SJCRH30 (cell line): ENCODE measurements around the gene C1QTNF8. TPM values are rescaled to one million over a fixed set of nuclear protein-coding genes. Genes with fewer than 3 reads are reported as not detected.

ENCODE experiments used
- DNase-seq, 2 experiments: peaks; one replicate each; pipeline ENCODE4 v3.0.0-alpha.2; 2015 to 2020
- H3K27ac ChIP-seq: fragments of 250-450 bp; sonication (Bioruptor Pico); 2 replicates; pipeline ENCODE4 v1.5.1; 2020; ENCODE audit warnings: mild to moderate bottlenecking, moderate library complexity
- H3K27me3 ChIP-seq: fragments of 250-450 bp; sonication (Bioruptor Pico); 2 replicates; pipeline ENCODE4 v1.5.1; 2020; ENCODE audit warnings: mild to moderate bottlenecking, moderate library complexity
- H3K36me3 ChIP-seq: fragments of 250-450 bp; sonication (Bioruptor Pico); 2 replicates; pipeline ENCODE4 v1.5.1; 2020; ENCODE audit warnings: mild to moderate bottlenecking, moderate library complexity
- H3K4me1 ChIP-seq: fragments of 250-450 bp; sonication (Bioruptor Pico); 2 replicates; pipeline ENCODE4 v1.5.1; 2020; ENCODE audit warnings: mild to moderate bottlenecking, moderate library complexity
- H3K4me3 ChIP-seq: fragments of 250-450 bp; sonication (Bioruptor Pico); 2 replicates; pipeline ENCODE4 v1.5.1; 2020; ENCODE audit warnings: mild to moderate bottlenecking, moderate library complexity
- H3K9me3 ChIP-seq: fragments of 250-450 bp; sonication (Bioruptor Pico); replicated peaks from 2 replicates; pipeline ENCODE4 v1.5.1; 2020; ENCODE audit warnings: mild to moderate bottlenecking, moderate library complexity
- total RNA-seq: library from RNA; depleted of rRNA; stranded (reverse); fragments of >200 nt; shearing (Covaris generic); gene quantifications from 2 replicates; pipeline ENCODE4 v1.2.3, GENCODE V29; 2014

C1QTNF8 gene
- total RNA-seq, 1 experiment from 2014 or later: not detected

DNA sequence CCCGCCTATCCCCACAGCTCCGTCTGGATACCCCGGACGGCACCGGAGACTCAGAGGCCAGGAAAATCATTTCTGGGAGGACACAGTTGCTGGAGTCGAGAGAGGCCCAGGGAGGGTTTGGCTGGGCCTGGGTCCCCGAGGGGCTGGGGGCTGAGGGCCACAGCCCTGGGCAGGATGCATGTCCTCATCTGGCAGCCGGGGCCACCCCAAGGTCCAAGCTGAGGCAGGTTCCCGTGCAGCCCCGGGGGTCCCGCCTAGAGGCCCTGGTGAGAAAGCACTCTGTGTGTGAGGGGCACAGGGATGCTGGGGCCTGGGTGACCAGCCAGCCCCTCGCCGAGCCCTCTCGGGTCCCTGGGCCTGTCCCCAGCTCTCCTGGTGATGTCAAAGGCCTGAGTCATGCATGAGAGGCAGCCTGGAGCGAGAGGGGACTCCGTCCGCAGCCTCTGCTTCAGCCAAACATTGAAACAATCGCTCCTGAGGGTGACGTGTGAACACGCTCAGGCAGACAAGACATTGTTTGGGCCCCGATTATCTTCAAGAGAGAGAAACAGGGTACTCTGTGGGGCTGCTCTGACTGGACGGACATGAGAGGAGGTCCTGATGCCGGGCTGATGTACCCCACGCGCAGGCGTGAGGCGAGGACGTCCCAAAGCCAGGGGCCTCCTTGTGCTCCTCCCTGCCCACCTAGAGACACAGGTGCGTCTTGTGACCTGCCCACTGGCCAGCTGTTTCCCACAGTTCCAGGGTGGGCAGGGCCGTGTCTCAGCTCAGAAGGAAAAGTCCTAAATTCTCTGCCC, 25.8 kb upstream of the C1QTNF8 start:
- Histone ChIP-seq H3K4me1 (peaks cover 22% of the 10 kb centered on the region), H3K27ac (no peak overlapping the region), H3K27me3 (peaks cover 49% of the 10 kb centered on the region), H3K4me3 (no peak overlapping the region), H3K36me3 (no peaks in the 10 kb centered on the region), H3K9me3 (no peaks in the 10 kb centered on the region)
- no peak for DNase-seq

DNA sequence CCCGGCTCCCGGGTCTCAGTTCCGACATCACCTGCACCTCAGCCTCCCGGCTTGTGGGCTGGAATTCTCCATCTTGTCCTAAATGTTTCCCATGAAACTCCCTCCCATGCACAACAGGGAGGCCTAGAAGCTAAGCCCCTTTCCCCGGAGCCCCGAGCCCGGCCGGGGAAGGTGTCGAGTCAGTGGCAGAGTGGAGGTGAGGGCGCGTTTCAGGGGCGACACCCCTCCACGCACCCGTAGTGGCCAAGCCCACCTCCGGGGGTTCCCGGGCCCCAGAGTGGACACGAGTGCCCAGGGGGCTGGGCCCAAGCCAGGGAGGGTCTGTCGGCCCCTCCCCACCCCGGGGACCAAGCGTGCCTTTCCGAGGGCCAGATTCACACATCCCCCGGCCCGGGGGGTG, 25.0 kb upstream of the C1QTNF8 start:
- no peak overlapping the region for H3K27ac ChIP-seq
- no peaks in the 10 kb centered on the region for H3K9me3 ChIP-seq
- peaks cover 22% of the 10 kb centered on the region for H3K4me1 ChIP-seq
- peaks cover 51% of the 10 kb centered on the region for H3K27me3 ChIP-seq
- DNase-seq: no peak
- no peak overlapping the region for H3K4me3 ChIP-seq
- H3K36me3 ChIP-seq: no peaks in the 10 kb centered on the region

DNA sequence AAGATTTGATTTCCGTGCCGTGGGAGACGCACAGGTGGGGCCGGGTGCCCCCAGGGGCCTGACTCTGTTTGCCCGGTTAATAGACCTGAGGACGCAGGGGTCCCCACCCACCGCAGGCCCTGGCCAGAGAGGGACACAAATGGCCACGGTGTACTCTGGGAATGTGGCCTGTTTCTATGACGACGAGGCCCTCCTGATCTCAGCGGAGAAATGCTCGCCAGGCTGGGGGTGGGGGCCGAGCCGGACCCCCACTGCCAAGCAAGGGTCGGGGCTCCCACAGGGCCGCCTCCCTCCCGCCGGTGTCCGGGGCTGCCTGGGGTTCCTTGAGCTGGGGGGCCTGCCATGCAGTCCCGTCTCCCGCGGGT, 24.5 kb upstream of the C1QTNF8 start:
- Histone ChIP-seq H3K4me1 (peaks cover 22% of the 10 kb centered on the region), H3K4me3 (no peak overlapping the region), H3K27me3 (peaks cover 46% of the 10 kb centered on the region), H3K36me3 (no peaks in the 10 kb centered on the region), H3K27ac (no peak overlapping the region), H3K9me3 (no peaks in the 10 kb centered on the region)
- DNase-seq: no peak

DNA sequence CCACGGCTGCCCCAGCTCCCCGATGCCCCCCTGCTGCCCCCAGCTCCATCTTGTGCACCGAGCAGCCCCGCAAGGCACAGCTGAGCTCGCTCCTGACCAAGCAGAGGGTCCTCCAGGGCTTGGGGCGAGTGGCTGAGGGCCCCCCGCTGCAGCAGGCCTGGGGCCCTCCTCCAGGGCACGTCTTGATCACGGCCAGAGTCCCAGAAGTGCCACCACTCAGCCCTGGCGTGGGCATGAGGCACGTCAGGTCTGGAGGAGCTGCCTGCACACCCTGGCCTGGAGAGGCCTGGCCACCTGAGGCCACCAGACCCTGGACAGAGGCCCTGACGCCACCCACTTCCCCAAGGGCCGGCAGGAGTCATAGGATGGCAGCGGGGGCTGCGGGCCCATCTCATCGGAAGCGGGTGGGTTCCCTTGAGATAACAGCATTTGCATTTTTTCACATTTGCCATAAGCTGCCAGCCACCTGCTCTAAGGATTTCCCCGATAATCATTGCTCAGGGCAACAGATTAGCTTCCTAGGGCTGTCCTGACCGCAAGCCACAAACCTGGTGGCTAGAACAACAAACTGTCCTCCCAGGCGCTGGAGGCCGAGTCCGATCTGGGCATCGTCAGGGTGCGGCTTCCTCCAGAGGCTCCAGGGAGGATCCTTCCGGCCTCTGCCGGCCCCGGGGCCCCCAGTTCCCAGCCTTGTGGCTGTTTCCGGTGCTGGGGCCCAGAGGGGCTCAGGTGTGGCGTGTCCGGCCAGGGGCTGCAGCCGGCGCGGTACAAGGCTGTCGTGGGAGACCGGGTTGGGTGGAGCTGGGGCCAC, 23.9 kb upstream of the C1QTNF8 start:
- peak; percentile 83 to 91 for DNase-seq
- Histone ChIP-seq H3K4me1 (peaks cover 22% of the 10 kb centered on the region), H3K4me3 (no peak overlapping the region), H3K27ac (no peak overlapping the region), H3K27me3 (peaks cover 41% of the 10 kb centered on the region), H3K36me3 (no peaks in the 10 kb centered on the region), H3K9me3 (no peaks in the 10 kb centered on the region)

GRCh38 chr16:1119129-1119528, 23.1 kb upstream of the C1QTNF8 start:
- Histone ChIP-seq H3K27ac (no peak overlapping the region), H3K4me3 (no peak overlapping the region), H3K9me3 (no peaks in the 10 kb centered on the region), H3K36me3 (no peaks in the 10 kb centered on the region), H3K27me3 (peaks cover 40% of the 10 kb centered on the region), H3K4me1 (peaks cover 22% of the 10 kb centered on the region)
- no peak for DNase-seq

- no peaks in the 10 kb centered on the region for H3K9me3 ChIP-seq
- peaks cover 22% of the 10 kb centered on the region for H3K4me1 ChIP-seq
- H3K27ac ChIP-seq: no peak overlapping the region
- no peaks in the 10 kb centered on the region for H3K36me3 ChIP-seq
- DNase-seq: no peak
- H3K4me3 ChIP-seq: no peak overlapping the region
- H3K27me3 ChIP-seq: peaks cover 33% of the 10 kb centered on the region
These were observed 21.9 kb upstream of the C1QTNF8 start for GRCh38 chr16:1117926-1118325.

- no peaks in the 10 kb centered on the region for H3K36me3 ChIP-seq
- H3K4me3 ChIP-seq: no peak overlapping the region
- peak in 1 of 2 experiments; percentile 14 for DNase-seq
- peaks cover 33% of the 10 kb centered on the region for H3K27me3 ChIP-seq
- no peaks in the 10 kb centered on the region for H3K9me3 ChIP-seq
- H3K4me1 ChIP-seq: peaks cover 22% of the 10 kb centered on the region
- no peak overlapping the region for H3K27ac ChIP-seq
These were observed 21.3 kb upstream of the C1QTNF8 start for GRCh38 chr16:1117176-1117900.

GRCh38 chr16:1116693-1117077, 20.6 kb upstream of the C1QTNF8 start:
- no peak overlapping the region for H3K27ac ChIP-seq
- peak in 1 of 2 experiments; percentile 16 for DNase-seq
- H3K36me3 ChIP-seq: no peaks in the 10 kb centered on the region
- no peak overlapping the region for H3K4me3 ChIP-seq
- no peaks in the 10 kb centered on the region for H3K9me3 ChIP-seq
- peaks cover 22% of the 10 kb centered on the region for H3K4me1 ChIP-seq
- peaks cover 27% of the 10 kb centered on the region for H3K27me3 ChIP-seq

- Histone ChIP-seq H3K9me3 (no peaks in the 10 kb centered on the region), H3K36me3 (no peaks in the 10 kb centered on the region), H3K27ac (no peak overlapping the region), H3K27me3 (peaks cover 25% of the 10 kb centered on the region), H3K4me1 (peaks cover 4% of the 10 kb centered on the region; the same call in 1 of the 2 replicates), H3K4me3 (no peak overlapping the region)
- peak in 1 of 2 experiments; percentile 6 for DNase-seq
These were observed 18.0 kb upstream of the C1QTNF8 start for GRCh38 chr16:1113889-1114526.

DNA sequence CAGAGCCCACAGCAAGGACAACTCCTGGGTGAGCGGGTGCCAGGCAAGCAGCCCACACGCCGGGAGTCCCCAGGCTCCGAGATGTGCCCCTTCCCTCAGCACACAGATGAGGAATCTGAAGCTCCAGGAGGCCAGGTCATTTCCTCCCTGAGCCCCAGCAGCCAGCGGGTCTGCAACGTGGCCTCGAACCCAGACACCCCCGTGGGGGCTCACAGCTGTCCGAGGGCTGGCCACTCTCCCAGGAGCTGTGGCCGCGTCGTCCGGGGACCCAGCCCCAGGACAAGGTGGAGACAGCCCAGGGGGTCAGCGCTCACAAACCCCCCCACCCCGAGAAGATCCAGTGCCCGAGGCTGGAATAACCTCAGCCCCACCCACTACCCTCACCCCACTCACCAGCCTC, 17.4 kb upstream of the C1QTNF8 start:
- Histone ChIP-seq H3K4me1 (peaks cover 4% of the 10 kb centered on the region; the same call in 1 of the 2 replicates), H3K4me3 (no peak overlapping the region), H3K9me3 (no peaks in the 10 kb centered on the region), H3K36me3 (no peaks in the 10 kb centered on the region), H3K27me3 (peaks cover 25% of the 10 kb centered on the region), H3K27ac (no peak overlapping the region)
- peak in 1 of 2 experiments; percentile 17 for DNase-seq

- no peak overlapping the region for H3K4me3 ChIP-seq
- peaks cover 11% of the 10 kb centered on the region; the same call in 1 of the 2 replicates for H3K4me1 ChIP-seq
- DNase-seq: peak in 1 of 2 experiments; percentile 12
- no peaks in the 10 kb centered on the region for H3K36me3 ChIP-seq
- no peaks in the 10 kb centered on the region for H3K9me3 ChIP-seq
- H3K27ac ChIP-seq: no peak overlapping the region
- peaks cover 23% of the 10 kb centered on the region for H3K27me3 ChIP-seq
These were observed 16.6 kb upstream of the C1QTNF8 start for GRCh38 chr16:1112506-1113184.

DNA sequence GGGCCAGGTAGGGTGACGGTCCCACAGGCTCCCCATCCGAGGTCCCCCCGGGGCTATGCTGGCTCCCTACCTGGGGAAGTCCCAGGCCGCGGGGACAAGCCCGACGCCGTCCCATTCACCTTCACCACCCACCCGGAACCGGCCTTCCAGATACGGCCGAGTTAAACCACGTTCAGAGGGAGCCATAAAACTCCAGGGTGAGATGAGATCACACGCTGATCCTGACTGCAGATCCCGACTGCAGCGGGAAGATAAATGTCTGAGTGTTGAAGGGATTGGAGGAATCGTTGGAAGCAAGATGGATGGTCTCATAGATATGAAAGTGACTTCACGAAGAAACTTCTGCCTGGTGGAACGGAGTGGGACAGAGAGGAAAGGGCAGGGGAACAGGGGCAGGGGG, 13.6 kb upstream of the C1QTNF8 start:
- H3K36me3 ChIP-seq: no peaks in the 10 kb centered on the region
- peaks cover 11% of the 10 kb centered on the region; the same call in 1 of the 2 replicates for H3K4me1 ChIP-seq
- peak in 1 of 2 experiments; percentile 9 for DNase-seq
- no peaks in the 10 kb centered on the region for H3K9me3 ChIP-seq
- H3K27ac ChIP-seq: no peak overlapping the region
- peaks cover 8% of the 10 kb centered on the region for H3K27me3 ChIP-seq
- H3K4me3 ChIP-seq: no peak overlapping the region

GRCh38 chr16:1108299-1109252, 12.5 kb upstream of the C1QTNF8 start:
- peaks cover 4% of the 10 kb centered on the region; the same call in 1 of the 2 replicates for H3K27me3 ChIP-seq
- H3K4me1 ChIP-seq: peaks cover 15% of the 10 kb centered on the region; the same call in 1 of the 2 replicates
- no peaks in the 10 kb centered on the region for H3K36me3 ChIP-seq
- no peaks in the 10 kb centered on the region for H3K9me3 ChIP-seq
- H3K27ac ChIP-seq: no peak overlapping the region
- peak; percentile 74 to 75 for DNase-seq
- H3K4me3 ChIP-seq: no peak overlapping the region
